ENCODE data around the gene PARP15.
A peak's percentile ranks its signal among the peaks of the same experiment; 100 is the strongest.
"Not testable (repeated sequence)": the region's sequence is repeated elsewhere in the genome, so short reads cannot be mapped to it uniquely, and the experiment has no call there.

Gene PARP15

DNA sequence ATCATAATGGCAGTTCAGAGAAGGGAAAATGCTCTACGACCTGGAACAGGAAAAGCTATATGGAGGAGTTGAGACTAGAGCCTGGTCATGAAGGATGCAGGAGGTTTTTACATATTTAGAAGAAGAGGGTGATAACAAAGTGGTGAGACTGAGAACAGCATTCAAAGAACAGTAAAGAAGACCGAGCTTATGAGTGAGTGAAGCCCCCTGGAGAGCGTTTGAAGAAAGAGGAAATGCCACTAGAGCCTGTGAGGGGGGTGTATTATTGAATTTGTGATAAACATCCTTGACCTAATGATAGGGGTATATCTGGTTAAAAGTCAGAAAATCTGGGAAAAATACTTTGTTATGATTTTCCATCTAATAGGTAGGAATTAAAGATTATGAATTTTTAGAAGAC is 17.5 kb upstream of the PARP15 start:
- no peak overlapping the region for H3K4me3 ChIP-seq (ENCODE audit: control insufficient read depth in 1 of 7, extremely low read depth in 1 of 7, insufficient read depth in 4 of 7, low read depth in 2 of 7, low read length in 6 of 7)
- CTCF ChIA-PET = interaction anchor here (0.8 to 7.6 kb wide), 8 partner anchors 12 to 175 kb away, joined by 3 to 124 read pairs (median 4); partner anchors contain the start of genes FAM162A and PARP14
- POLR2A ChIA-PET = no interaction called here
- H3K4me1 ChIP-seq (ENCODE audit: control extremely low read depth in 1 of 4, control insufficient read depth in 4 of 4, insufficient read depth in 4 of 4, low read length in 3 of 4) = peaks cover 10 to 20% (median 17%) of the 10 kb centered on the region in 4 experiments
- peaks cover 8 to 45% (median 36%) of the 10 kb centered on the region in 4 experiments for H3K36me3 ChIP-seq (ENCODE audit: control insufficient read depth in 4 of 4, insufficient read depth in 4 of 4, low read length in 3 of 4)
- no peaks in the 10 kb centered on the region for H3K27me3 ChIP-seq (replicated peaks in 2 of 5; ENCODE audit: control insufficient read depth in 4 of 5, insufficient read depth in 5 of 5, low read length in 4 of 5)
- 92% methylated on average over 1 of the region's 3 CpGs for WGBS (ENCODE audit: insufficient coverage)
- H3K27ac ChIP-seq (ENCODE audit: insufficient read depth in 1 of 2, low read depth in 1 of 2, low read length in 2 of 2, poor library complexity in 1 of 2, severe bottlenecking in 2 of 2) = no peak overlapping the region
- DNase-seq = peak in 2 of 3 donors; percentile 56 to 65
- H3K9me3 ChIP-seq (ENCODE audit: control extremely low read depth in 1 of 5, control insufficient read depth in 4 of 5, insufficient read depth in 2 of 5, low read depth in 1 of 5, low read length in 4 of 5) = no peaks in the 10 kb centered on the region

DNA sequence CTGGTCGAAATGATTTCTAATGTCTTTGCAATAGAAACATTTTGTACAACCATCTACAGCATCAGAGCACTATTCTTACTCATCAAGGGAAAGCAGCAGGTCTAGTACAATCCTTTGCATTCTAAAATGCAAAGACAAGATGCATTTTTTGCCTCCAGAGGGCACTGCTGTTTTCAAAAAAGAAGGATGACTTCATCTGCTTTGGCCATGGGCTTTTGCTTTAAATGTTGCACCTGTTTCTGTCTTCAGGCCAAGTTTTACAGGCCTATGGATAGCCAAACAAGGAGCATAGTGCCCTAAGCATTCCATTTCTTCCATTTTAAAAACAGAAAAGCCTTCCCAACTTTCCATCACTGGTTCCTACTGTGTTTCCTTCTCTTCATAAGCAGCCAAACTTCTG is 16.8 kb upstream of the PARP15 start:
- peak; percentile 72 to 86 (median 85) for DNase-seq
- H3K36me3 ChIP-seq (ENCODE audit: control insufficient read depth in 4 of 4, insufficient read depth in 4 of 4, low read length in 3 of 4) = peaks cover 4 to 37% (median 30%) of the 10 kb centered on the region in 4 experiments
- H3K27ac ChIP-seq (ENCODE audit: insufficient read depth in 1 of 2, low read depth in 1 of 2, low read length in 2 of 2, poor library complexity in 1 of 2, severe bottlenecking in 2 of 2) = no peak overlapping the region
- H3K27me3 ChIP-seq (replicated peaks in 2 of 5; ENCODE audit: control insufficient read depth in 4 of 5, insufficient read depth in 5 of 5, low read length in 4 of 5) = no peaks in the 10 kb centered on the region
- H3K4me1 ChIP-seq (ENCODE audit: control extremely low read depth in 1 of 4, control insufficient read depth in 4 of 4, insufficient read depth in 4 of 4, low read length in 3 of 4) = peaks cover 10 to 26% (median 21%) of the 10 kb centered on the region in 4 experiments
- no peak overlapping the region for H3K4me3 ChIP-seq (ENCODE audit: control insufficient read depth in 1 of 7, extremely low read depth in 1 of 7, insufficient read depth in 4 of 7, low read depth in 2 of 7, low read length in 6 of 7)
- ChIA-PET CTCF (interaction anchor here (0.8 to 7.6 kb wide), 7 partner anchors 12 to 126 kb away, joined by 3 to 124 read pairs (median 3); partner anchors contain the start of gene PARP14), POLR2A (no interaction called here)
- 75% methylated on average over 1 of the region's 1 CpG for WGBS (ENCODE audit: insufficient coverage)
- H3K9me3 ChIP-seq (ENCODE audit: control extremely low read depth in 1 of 5, control insufficient read depth in 4 of 5, insufficient read depth in 2 of 5, low read depth in 1 of 5, low read length in 4 of 5) = no peaks in the 10 kb centered on the region

DNA sequence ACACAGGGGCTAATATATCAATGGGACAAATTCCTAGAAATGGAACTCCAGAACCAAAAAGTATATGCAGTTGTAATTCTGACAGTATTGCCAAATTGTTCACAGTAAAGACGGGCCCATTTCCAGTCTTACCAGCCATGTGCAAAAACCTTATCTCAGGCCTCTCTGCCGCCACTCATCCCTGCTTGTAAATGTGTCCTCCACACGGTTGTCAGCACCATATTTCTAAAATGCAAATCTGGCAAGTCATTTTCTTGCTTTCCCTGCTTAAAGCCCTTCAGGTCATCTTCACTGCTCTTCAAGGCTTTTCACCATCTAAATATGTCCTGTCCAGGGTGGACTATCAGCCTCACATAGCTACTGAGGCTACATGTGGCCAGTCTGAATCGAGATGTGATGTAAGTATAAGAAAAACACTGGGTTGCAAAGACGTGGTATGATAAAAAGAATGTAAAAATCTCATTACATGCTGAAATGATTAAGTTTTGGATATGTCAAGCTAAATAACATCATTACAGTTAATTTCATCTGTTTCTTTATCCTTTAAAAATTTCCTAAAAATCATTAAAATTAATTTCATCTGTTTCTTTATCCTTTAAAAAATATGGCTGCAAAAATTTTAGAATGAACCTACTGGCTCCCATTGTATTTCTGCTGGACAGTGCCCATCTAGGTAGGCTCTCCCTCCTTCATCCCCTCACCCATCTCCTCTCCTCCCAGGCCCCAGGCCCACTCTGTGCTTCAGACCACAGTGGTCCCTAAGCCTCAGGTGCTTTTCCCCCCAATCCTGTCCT is 14.3 kb upstream of the PARP15 start:
- H3K36me3 ChIP-seq (ENCODE audit: control insufficient read depth in 4 of 4, insufficient read depth in 4 of 4, low read length in 3 of 4) = peaks cover 14 to 35% (median 28%) of the 10 kb centered on the region in 4 experiments
- H3K4me1 ChIP-seq (ENCODE audit: control extremely low read depth in 1 of 4, control insufficient read depth in 4 of 4, insufficient read depth in 4 of 4, low read length in 3 of 4) = peaks cover 10 to 26% (median 21%) of the 10 kb centered on the region in 4 experiments
- H3K27me3 ChIP-seq (replicated peaks in 2 of 5; ENCODE audit: control insufficient read depth in 4 of 5, insufficient read depth in 5 of 5, low read length in 4 of 5) = no peaks in the 10 kb centered on the region
- H3K4me3 ChIP-seq (ENCODE audit: control insufficient read depth in 1 of 7, extremely low read depth in 1 of 7, insufficient read depth in 4 of 7, low read depth in 2 of 7, low read length in 6 of 7) = peak overlapping the region; percentile 82 to 98 (median 87)
- ChIA-PET POLR2A (interaction anchor here (1.2 kb wide), 1 partner anchor 116 kb away, joined by 3 read pairs; no protein-coding TSS in a partner anchor), CTCF (interaction anchor here (0.6 to 7.6 kb wide), 4 partner anchors 69 to 199 kb away, joined by 3 to 124 read pairs (median 4); partner anchors contain the start of gene PARP14)
- no peak for DNase-seq
- no peaks in the 10 kb centered on the region for H3K9me3 ChIP-seq (ENCODE audit: control extremely low read depth in 1 of 5, control insufficient read depth in 4 of 5, insufficient read depth in 2 of 5, low read depth in 1 of 5, low read length in 4 of 5)
- WGBS (ENCODE audit: insufficient coverage) = 59% methylated on average over 3 of the region's 5 CpGs
- peak overlapping the region; percentile 59 to 88 for H3K27ac ChIP-seq (ENCODE audit: insufficient read depth in 1 of 2, low read depth in 1 of 2, low read length in 2 of 2, poor library complexity in 1 of 2, severe bottlenecking in 2 of 2)

DNA sequence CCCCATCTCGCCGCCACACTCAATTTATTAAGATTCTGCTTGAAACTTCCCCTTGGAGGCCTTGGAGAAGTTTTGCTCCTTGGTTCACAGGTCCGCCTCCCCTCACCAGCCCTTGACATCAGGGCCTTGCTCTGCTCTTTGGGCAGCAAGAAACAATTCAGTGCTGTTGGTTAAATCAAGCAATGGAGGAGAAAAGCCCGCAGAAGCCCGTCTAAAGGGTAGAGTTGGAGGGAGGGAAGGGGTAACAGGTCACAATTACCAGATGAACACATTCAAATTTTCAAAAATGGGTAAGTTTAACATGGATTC is 13.8 kb upstream of the PARP15 start:
- Histone ChIP-seq H3K27me3 (replicated peaks in 2 of 5; ENCODE audit: control insufficient read depth in 4 of 5, insufficient read depth in 5 of 5, low read length in 4 of 5) (no peaks in the 10 kb centered on the region), H3K9me3 (ENCODE audit: control extremely low read depth in 1 of 5, control insufficient read depth in 4 of 5, insufficient read depth in 2 of 5, low read depth in 1 of 5, low read length in 4 of 5) (no peaks in the 10 kb centered on the region), H3K4me1 (ENCODE audit: control extremely low read depth in 1 of 4, control insufficient read depth in 4 of 4, insufficient read depth in 4 of 4, low read length in 3 of 4) (peaks cover 10 to 26% (median 21%) of the 10 kb centered on the region in 4 experiments), H3K4me3 (ENCODE audit: control insufficient read depth in 1 of 7, extremely low read depth in 1 of 7, insufficient read depth in 4 of 7, low read depth in 2 of 7, low read length in 6 of 7) (peak overlapping the region; percentile 82 to 98 (median 87)), H3K36me3 (ENCODE audit: control insufficient read depth in 4 of 4, insufficient read depth in 4 of 4, low read length in 3 of 4) (peaks cover 14 to 36% (median 28%) of the 10 kb centered on the region in 4 experiments), H3K27ac (ENCODE audit: insufficient read depth in 1 of 2, low read depth in 1 of 2, low read length in 2 of 2, poor library complexity in 1 of 2, severe bottlenecking in 2 of 2) (peak overlapping the region; percentile 59 to 88)
- peak in 2 of 3 donors; percentile 39 to 48 for DNase-seq
- ChIA-PET POLR2A (interaction anchor here (1.0 kb wide), 1 partner anchor 117 kb away, joined by 5 read pairs; the partner anchor contains the start of gene PARP14), CTCF (interaction anchor here (1.3 to 7.6 kb wide), 3 partner anchors 106 to 115 kb away, joined by 4 to 124 read pairs (median 9); partner anchors contain the start of gene PARP14)
- 0% methylated on average over 1 of the region's 5 CpGs for WGBS (ENCODE audit: insufficient coverage)

DNA sequence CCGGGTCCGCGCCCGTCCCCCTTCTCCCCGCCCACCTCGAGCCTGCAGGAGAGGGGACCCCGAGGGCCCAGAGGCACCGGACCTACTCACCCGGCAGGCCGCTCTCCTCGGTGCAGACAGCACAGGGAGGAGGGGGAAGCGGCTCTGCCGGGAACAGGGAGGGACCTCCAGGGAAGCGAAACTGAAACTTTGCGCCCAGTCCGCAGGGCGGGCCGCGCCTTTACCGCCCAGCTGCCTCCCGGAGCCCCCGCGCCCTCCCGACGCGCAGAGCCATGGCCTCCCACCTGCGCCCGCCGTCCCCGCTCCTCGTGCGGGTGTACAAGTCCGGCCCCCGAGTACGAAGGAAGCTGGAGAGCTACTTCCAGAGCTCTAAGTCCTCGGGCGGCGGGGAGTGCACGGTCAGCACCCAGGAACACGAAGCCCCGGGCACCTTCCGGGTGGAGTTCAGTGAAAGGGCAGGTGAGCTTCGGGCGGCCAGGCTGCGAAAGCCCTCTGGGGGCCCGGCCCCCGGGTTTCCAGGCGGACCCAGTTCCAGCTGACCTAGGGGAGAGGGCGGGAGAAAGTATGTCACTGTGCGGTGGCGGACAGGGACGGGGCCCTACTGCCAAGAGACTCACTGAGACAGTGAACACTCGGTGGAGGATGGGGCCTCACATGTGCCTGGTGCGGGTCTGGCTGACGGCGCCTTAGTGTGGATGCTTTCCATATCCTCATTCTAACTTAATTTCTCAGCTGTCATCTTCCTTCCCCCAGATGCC is 13.1 kb upstream of the PARP15 start, which contains the start of the genes DTX3L and PARP9:
TSS of gene DTX3L (plus strand) at position 184 of the 758 bp plus-strand sequence. CDS start at position 273, 89 bp downstream.
TSS of gene PARP9 (minus strand) at position 146 of the 758 bp plus-strand sequence. CDS start 4,680 bp downstream, outside the sequence.
- Histone ChIP-seq H3K27me3 (replicated peaks in 2 of 5; ENCODE audit: control insufficient read depth in 4 of 5, insufficient read depth in 5 of 5, low read length in 4 of 5) (no peaks in the 10 kb centered on the region), H3K9me3 (ENCODE audit: control extremely low read depth in 1 of 5, control insufficient read depth in 4 of 5, insufficient read depth in 2 of 5, low read depth in 1 of 5, low read length in 4 of 5) (no peaks in the 10 kb centered on the region), H3K36me3 (ENCODE audit: control insufficient read depth in 4 of 4, insufficient read depth in 4 of 4, low read length in 3 of 4) (peaks cover 17 to 37% (median 28%) of the 10 kb centered on the region in 4 experiments), H3K27ac (ENCODE audit: insufficient read depth in 1 of 2, low read depth in 1 of 2, low read length in 2 of 2, poor library complexity in 1 of 2, severe bottlenecking in 2 of 2) (peak within 1 kb of the TSS; percentile 59 to 88), H3K4me1 (ENCODE audit: control extremely low read depth in 1 of 4, control insufficient read depth in 4 of 4, insufficient read depth in 4 of 4, low read length in 3 of 4) (peaks cover 10 to 26% (median 21%) of the 10 kb centered on the region in 4 experiments), H3K4me3 (ENCODE audit: control insufficient read depth in 1 of 7, extremely low read depth in 1 of 7, insufficient read depth in 4 of 7, low read depth in 2 of 7, low read length in 6 of 7) (peak within 1 kb of the TSS; percentile 82 to 98 (median 87))
- peak; percentile 83 to 91 (median 88) for DNase-seq
- POLR2A ChIA-PET = interaction anchor here (1.0 kb wide), 1 partner anchor 116 kb away, joined by 5 read pairs; the partner anchor contains the start of gene PARP14
- CTCF ChIA-PET = interaction anchor here (1.3 to 2.3 kb wide), 2 partner anchors 10 to 115 kb away, joined by 4 to 9 read pairs; no protein-coding TSS in a partner anchor
- under 1% methylated on average over 43 of the region's 56 CpGs for WGBS (ENCODE audit: insufficient coverage)

DNA sequence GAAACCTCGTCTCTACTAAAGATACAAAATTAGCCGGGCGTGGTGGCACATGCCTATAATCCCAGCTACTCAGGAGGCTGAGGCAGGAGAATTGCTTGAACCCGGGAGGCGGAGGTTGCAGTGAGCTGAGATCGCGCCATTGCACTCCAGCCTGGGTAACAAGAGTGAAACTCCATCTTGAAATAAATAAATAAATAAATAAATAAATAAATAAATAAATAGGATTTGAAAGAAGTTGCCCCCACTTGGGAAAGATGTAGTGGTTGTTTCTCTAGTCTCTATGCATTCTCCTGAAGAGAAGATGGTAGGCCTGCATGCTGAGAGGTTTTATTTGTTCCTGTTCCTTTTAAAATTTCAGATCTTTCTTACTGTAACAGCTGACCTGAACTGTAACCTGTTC is 9.3 kb upstream of the PARP15 start:
- 93% methylated on average over 3 of the region's 7 CpGs for WGBS (ENCODE audit: insufficient coverage)
- H3K4me3 ChIP-seq (ENCODE audit: control insufficient read depth in 1 of 7, extremely low read depth in 1 of 7, insufficient read depth in 4 of 7, low read depth in 2 of 7, low read length in 6 of 7); POLR2A ChIA-PET; H3K27me3 ChIP-seq (replicated peaks in 2 of 5; ENCODE audit: control insufficient read depth in 4 of 5, insufficient read depth in 5 of 5, low read length in 4 of 5); DNase-seq; H3K27ac ChIP-seq (ENCODE audit: insufficient read depth in 1 of 2, low read depth in 1 of 2, low read length in 2 of 2, poor library complexity in 1 of 2, severe bottlenecking in 2 of 2); H3K9me3 ChIP-seq (ENCODE audit: control extremely low read depth in 1 of 5, control insufficient read depth in 4 of 5, insufficient read depth in 2 of 5, low read depth in 1 of 5, low read length in 4 of 5): not testable (repeated sequence)
- Histone ChIP-seq H3K36me3 (ENCODE audit: control insufficient read depth in 4 of 4, insufficient read depth in 4 of 4, low read length in 3 of 4) (peaks cover 29 to 68% (median 50%) of the 10 kb centered on the region in 4 experiments), H3K4me1 (ENCODE audit: control extremely low read depth in 1 of 4, control insufficient read depth in 4 of 4, insufficient read depth in 4 of 4, low read length in 3 of 4) (peaks cover 7 to 19% (median 13%) of the 10 kb centered on the region in 4 experiments)
- CTCF ChIA-PET = interaction anchor here (1.1 to 1.8 kb wide), 2 partner anchors 110 to 111 kb away, joined by 3 to 7 read pairs; no protein-coding TSS in a partner anchor
